8988T (cell line): ENCODE results near the gene HYI.
"Not testable (repeated sequence)": the region's sequence is repeated elsewhere in the genome, so short reads cannot be mapped to it uniquely, and the experiment has no call there.

Source experiments
- DNase-seq: peaks from one replicate; pipeline ENCODE4 v3.0.0; 2011

The HYI gene

GRCh38 chr1:43425045-43425444, 28.7 kb downstream of the HYI start:
- DNase-seq, result no peak

- no peak for DNase-seq
These were observed 29.8 kb downstream of the HYI start for GRCh38 chr1:43423672-43424550.

- no peak for DNase-seq
These were observed 30.6 kb downstream of the HYI start for GRCh38 chr1:43422995-43423671.

- DNase-seq, result no peak
These were observed 31.6 kb downstream of the HYI start for GRCh38 chr1:43421976-43422750.

- no peak for DNase-seq
These were observed 32.3 kb downstream of the HYI start for GRCh38 chr1:43421396-43421795.

GRCh38 chr1:43420874-43421273, 32.9 kb downstream of the HYI start:
- DNase-seq, result no peak

- no peak for DNase-seq
These were observed 33.9 kb downstream of the HYI start for GRCh38 chr1:43419627-43420425.

GRCh38 chr1:43418858-43419257, 34.9 kb downstream of the HYI start:
- DNase-seq, result no peak

- DNase-seq, result no peak
These were observed 37.8 kb downstream of the HYI start for GRCh38 chr1:43415901-43416300.

GRCh38 chr1:43414634-43415223, 39.0 kb downstream of the HYI start:
- DNase-seq, result no peak

- DNase-seq, result not testable (repeated sequence)
These were observed 40.3 kb downstream of the HYI start for GRCh38 chr1:43413426-43413825.

- DNase-seq, result no peak
These were observed 43.2 kb downstream of the HYI start for GRCh38 chr1:43410571-43410970.

GRCh38 chr1:43405876-43406234, 47.9 kb downstream of the HYI start:
- DNase-seq, result no peak

- no peak for DNase-seq
These were observed 48.4 kb downstream of the HYI start for GRCh38 chr1:43405219-43405875.

GRCh38 chr1:43404353-43404752, 49.4 kb downstream of the HYI start:
- DNase-seq, result no peak

- DNase-seq, result no peak
These were observed 51.5 kb downstream of the HYI start for GRCh38 chr1:43402089-43402865.
